GM23248 (cell line): Measurements from ENCODE around the gene FAM111A. TPM values are rescaled to one million over a fixed set of nuclear protein-coding genes. Genes with fewer than 3 reads are reported as not detected.
A peak's percentile ranks its signal among the peaks of the same experiment; 100 is the strongest.
"Not testable (repeated sequence)": the region's sequence is repeated elsewhere in the genome, so short reads cannot be mapped to it uniquely, and the experiment has no call there.

Source experiments
- DNase-seq: peaks from one replicate; pipeline ENCODE4 v3.0.0-alpha.2; 2015
- H2AFZ ChIP-seq: fragments of 200-600 bp; sonication (generic); 2 replicates; pipeline ENCODE4 v1.6.1; 2016; ENCODE audit warnings: antibody characterized with exemption
- H3F3A ChIP-seq: fragments of 200-600 bp; sonication (generic); 2 replicates; pipeline ENCODE4 v1.6.1; 2016; ENCODE audit warnings: mild to moderate bottlenecking, antibody characterized with exemption, mixed run types; ENCODE audit not compliant: insufficient read depth
- H3K27ac ChIP-seq: fragments of 200-600 bp; sonication (generic); 2 replicates; pipeline ENCODE4 v1.5.1; 2016; ENCODE audit warnings: mild to moderate bottlenecking
- H3K27me3 ChIP-seq: fragments of 200-600 bp; sonication (generic); replicated peaks from 2 replicates; pipeline ENCODE4 v1.6.1; 2016; ENCODE audit warnings: mild to moderate bottlenecking; ENCODE audit not compliant: insufficient read depth
- H3K36me3 ChIP-seq: fragments of 200-600 bp; sonication (generic); 2 replicates; pipeline ENCODE4 v1.6.1; 2016; ENCODE audit warnings: low read depth, mild to moderate bottlenecking
- H3K4me1 ChIP-seq: fragments of 200-600 bp; sonication (generic); 2 replicates; pipeline ENCODE4 v1.6.1; 2016; ENCODE audit warnings: mild to moderate bottlenecking; ENCODE audit not compliant: insufficient read depth
- H3K4me2 ChIP-seq: fragments of 200-600 bp; sonication (generic); one replicate; pipeline ENCODE4 v1.6.1; 2016; ENCODE audit warnings: mild to moderate bottlenecking; ENCODE audit not compliant: unreplicated experiment
- H3K4me3 ChIP-seq: fragments of 200-600 bp; sonication (generic); 2 replicates; pipeline ENCODE4 v1.5.1; 2016; ENCODE audit warnings: mild to moderate bottlenecking
- H3K79me2 ChIP-seq: fragments of 200-600 bp; sonication (generic); 2 replicates; pipeline ENCODE4 v1.6.1; 2016; ENCODE audit warnings: mild to moderate bottlenecking; ENCODE audit not compliant: insufficient read depth
- H3K9ac ChIP-seq: fragments of 200-600 bp; sonication (generic); 2 replicates; pipeline ENCODE4 v1.6.1; 2016; ENCODE audit warnings: mild to moderate bottlenecking
- H3K9me2 ChIP-seq: fragments of 200-600 bp; sonication (generic); 2 replicates; pipeline ENCODE4 v1.6.1; 2016; ENCODE audit warnings: mixed run types, mild to moderate bottlenecking, moderate library complexity; ENCODE audit not compliant: insufficient read depth
- H3K9me3 ChIP-seq: fragments of 200-600 bp; sonication (generic); one replicate; pipeline ENCODE4 v1.6.1; 2017; ENCODE audit warnings: low read depth
- H4K20me1 ChIP-seq: fragments of 200-600 bp; sonication (generic); 2 replicates; pipeline ENCODE4 v1.6.0; 2016; ENCODE audit not compliant: insufficient read depth
- EZH2phosphoT487 ChIP-seq: fragments of 200-600 bp; sonication (generic); IDR thresholded peaks from 2 replicates; pipeline ENCODE4 v1.6.1; 2018; ENCODE audit warnings: antibody characterized with exemption, moderate library complexity, mild to moderate bottlenecking, low read depth; ENCODE audit not compliant: insufficient read depth
- WGBS, 2 experiments: methylation state at CpG; one replicate each; pipeline ENCODE4 v1.1.6; 2015 to 2017; ENCODE audit warnings: low lambda C conversion rate in 2 of 2, low coverage in 1 of 2; ENCODE audit errors: missing lambda C conversion rate in 2 of 2; 5-methylcytosine and 5-hydroxymethylcytosine counted together
- in situ Hi-C: fragments of 300-500 bp; cut with MboI; formaldehyde crosslinking; loops from 2 replicates; pipeline ENCODE4 v1.15.0; 2020
- polyA plus RNA-seq: library from polyadenylated mRNA; unstranded; fragments of >200 nt; fragmentation: Nextera tagmentation; extraction: Ambion mirVana; gene quantifications from 2 replicates; pipeline ENCODE4 v1.2.1, GENCODE V29; 2016
- total RNA-seq: library from RNA; depleted of rRNA; stranded (reverse); fragments of >200 nt; shearing (Covaris generic); gene quantifications from 2 replicates; pipeline ENCODE4 v1.2.3, GENCODE V29; 2014; rRNA removed

Gene FAM111A, protein sequence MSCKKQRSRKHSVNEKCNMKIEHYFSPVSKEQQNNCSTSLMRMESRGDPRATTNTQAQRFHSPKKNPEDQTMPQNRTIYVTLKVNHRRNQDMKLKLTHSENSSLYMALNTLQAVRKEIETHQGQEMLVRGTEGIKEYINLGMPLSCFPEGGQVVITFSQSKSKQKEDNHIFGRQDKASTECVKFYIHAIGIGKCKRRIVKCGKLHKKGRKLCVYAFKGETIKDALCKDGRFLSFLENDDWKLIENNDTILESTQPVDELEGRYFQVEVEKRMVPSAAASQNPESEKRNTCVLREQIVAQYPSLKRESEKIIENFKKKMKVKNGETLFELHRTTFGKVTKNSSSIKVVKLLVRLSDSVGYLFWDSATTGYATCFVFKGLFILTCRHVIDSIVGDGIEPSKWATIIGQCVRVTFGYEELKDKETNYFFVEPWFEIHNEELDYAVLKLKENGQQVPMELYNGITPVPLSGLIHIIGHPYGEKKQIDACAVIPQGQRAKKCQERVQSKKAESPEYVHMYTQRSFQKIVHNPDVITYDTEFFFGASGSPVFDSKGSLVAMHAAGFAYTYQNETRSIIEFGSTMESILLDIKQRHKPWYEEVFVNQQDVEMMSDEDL
- 32.3 and 55.3 TPM in 2 replicates for total RNA-seq
- 27.7 and 31.6 TPM in 2 replicates for polyA plus RNA-seq

DNA sequence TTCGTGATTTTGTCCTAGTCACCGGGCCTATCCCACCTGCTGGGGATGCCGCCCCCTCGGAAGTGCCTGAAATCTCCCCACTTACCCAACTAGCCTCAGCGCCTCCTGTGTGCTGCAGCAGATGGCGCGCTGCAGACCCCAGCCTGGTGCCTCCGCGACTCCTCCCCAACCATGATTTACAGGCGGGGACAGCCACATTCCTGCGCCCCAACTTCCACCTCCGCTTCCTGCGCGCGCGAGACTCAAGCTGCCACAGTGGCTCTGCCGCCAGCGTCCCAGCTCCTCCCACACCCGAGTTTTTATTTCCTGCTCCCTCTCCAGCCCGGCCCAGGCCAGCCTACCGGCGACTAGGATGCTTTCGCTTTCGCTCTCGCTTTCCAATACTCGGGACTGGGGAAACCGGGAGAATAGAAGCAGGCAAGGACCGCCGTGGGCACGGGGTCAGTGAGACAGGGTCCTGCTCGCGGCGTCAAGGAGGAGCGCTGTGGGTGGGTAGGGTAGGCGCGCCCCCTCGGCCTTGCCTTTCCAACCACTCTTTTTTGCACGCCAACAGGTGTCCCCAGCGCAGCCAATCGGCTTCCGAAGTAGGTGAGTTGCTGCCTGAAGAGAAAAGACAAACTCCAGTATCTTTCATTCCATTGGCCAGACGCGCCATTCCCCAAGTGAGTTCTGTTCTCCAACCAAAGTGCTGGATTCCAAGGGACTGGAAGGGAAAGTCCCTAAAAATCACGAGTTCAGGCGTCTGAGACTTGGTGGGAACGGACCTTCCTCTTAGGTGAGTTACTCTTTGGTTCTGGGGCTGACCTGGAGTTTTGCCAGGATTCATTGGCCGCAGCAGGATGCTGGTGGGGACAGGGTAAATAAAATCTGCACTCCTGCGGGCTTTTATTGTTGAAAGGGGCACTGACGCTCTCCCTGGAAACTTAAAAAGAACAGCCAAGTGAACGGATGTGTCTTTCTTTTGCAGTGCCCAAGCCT is at the start of gene FAM111A:
TSS of gene FAM111A (plus strand) at position 327 of the 978 bp plus-strand sequence. CDS start 6,017 bp downstream, outside the sequence.
- H3K4me1 ChIP-seq: peaks cover 20% of the 10 kb centered on the region
- no peaks in the 10 kb centered on the region for H3K27me3 ChIP-seq
- peaks cover 50% of the 10 kb centered on the region for H3K79me2 ChIP-seq
- H4K20me1 ChIP-seq: no peaks in the 10 kb centered on the region
- in situ Hi-C loops: no loop called here
- no peaks in the 10 kb centered on the region for H3K36me3 ChIP-seq
- WGBS, 2 experiments: 1% methylated on average over 50 of the region's 50 CpGs
- H3K4me3 ChIP-seq: peak within 1 kb of the TSS; percentile 99
- H3K9me3 ChIP-seq: no peaks in the 10 kb centered on the region
- peak within 1 kb of the TSS; percentile 93 for H3K9ac ChIP-seq
- TF ChIP-seq EZH2phosphoT487: no peak
- peak within 1 kb of the TSS; percentile 96 for H2AFZ ChIP-seq
- H3K4me2 ChIP-seq: peak within 1 kb of the TSS; percentile 99
- no peaks in the 10 kb centered on the region for H3K9me2 ChIP-seq
- peak; percentile 95 for DNase-seq
- peaks cover 46% of the 10 kb centered on the region for H3F3A ChIP-seq
- H3K27ac ChIP-seq: peak within 1 kb of the TSS; percentile 90

DNA sequence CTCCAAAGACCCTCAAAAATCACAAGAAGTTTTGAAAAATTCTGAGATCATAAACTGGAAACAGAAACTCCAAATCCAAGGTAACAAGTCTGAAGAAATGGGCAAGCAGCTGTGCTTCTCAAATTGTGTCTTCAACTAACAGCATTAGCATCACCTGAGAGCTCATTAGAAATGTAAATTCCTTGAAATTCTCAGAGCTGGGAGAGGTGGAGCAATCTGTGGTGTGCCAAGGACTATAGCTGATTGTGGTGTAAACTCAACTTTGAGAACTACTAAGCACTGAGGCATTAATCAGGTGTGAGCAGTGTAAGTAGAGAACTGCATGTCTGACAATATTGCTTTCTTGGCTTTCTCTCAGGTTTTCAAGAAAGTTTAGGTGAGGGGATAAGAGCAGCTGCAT is 49.1 kb upstream of the FAM111A start:
- H2AFZ ChIP-seq, DNase-seq, H3K27ac ChIP-seq, H3K9me3 ChIP-seq, H3K4me3 ChIP-seq, H3K4me2 ChIP-seq, H4K20me1 ChIP-seq, H3F3A ChIP-seq, H3K36me3 ChIP-seq, in situ Hi-C loops, H3K79me2 ChIP-seq, H3K9me2 ChIP-seq, H3K4me1 ChIP-seq, H3K9ac ChIP-seq: not testable (repeated sequence)
- H3K27me3 ChIP-seq: peaks cover 26% of the 10 kb centered on the region

- H2AFZ ChIP-seq, DNase-seq, H3K9me2 ChIP-seq, H3K9ac ChIP-seq, in situ Hi-C loops, H3K36me3 ChIP-seq, H3K79me2 ChIP-seq, H3K9me3 ChIP-seq, H3K27ac ChIP-seq, H3K4me2 ChIP-seq, H4K20me1 ChIP-seq, H3K4me1 ChIP-seq, H3K4me3 ChIP-seq, H3F3A ChIP-seq: not testable (repeated sequence)
- H3K27me3 ChIP-seq: peaks cover 32% of the 10 kb centered on the region
- 85% methylated on average over 1 of the region's 1 CpG for WGBS, 2 experiments
These were observed 47.4 kb upstream of the FAM111A start for GRCh38 chr11:59095225-59095624.

- H3K4me2 ChIP-seq, H3K9me2 ChIP-seq, H3K9me3 ChIP-seq, H2AFZ ChIP-seq, H3K9ac ChIP-seq, H3F3A ChIP-seq, H3K4me1 ChIP-seq, H3K27ac ChIP-seq, H4K20me1 ChIP-seq, H3K4me3 ChIP-seq, in situ Hi-C loops, H3K36me3 ChIP-seq, H3K79me2 ChIP-seq, DNase-seq: not testable (repeated sequence)
- H3K27me3 ChIP-seq: peaks cover 36% of the 10 kb centered on the region
- WGBS, 2 experiments: 34 to 50% methylated on average over 5 of the region's 5 CpGs
These were observed 46.6 kb upstream of the FAM111A start for GRCh38 chr11:59095972-59096575.
